NCI-H748 (cell line): ENCODE results near the gene PKD2L1.
"Not testable (repeated sequence)": the region's sequence is repeated elsewhere in the genome, so short reads cannot be mapped to it uniquely, and the experiment has no call there.

Experiments used
- DNase-seq: peaks from one replicate; lab custom pipeline; 2025; ENCODE audit not compliant: unreplicated experiment; lab: John Stamatoyannopoulos, UW

Gene PKD2L1

DNA sequence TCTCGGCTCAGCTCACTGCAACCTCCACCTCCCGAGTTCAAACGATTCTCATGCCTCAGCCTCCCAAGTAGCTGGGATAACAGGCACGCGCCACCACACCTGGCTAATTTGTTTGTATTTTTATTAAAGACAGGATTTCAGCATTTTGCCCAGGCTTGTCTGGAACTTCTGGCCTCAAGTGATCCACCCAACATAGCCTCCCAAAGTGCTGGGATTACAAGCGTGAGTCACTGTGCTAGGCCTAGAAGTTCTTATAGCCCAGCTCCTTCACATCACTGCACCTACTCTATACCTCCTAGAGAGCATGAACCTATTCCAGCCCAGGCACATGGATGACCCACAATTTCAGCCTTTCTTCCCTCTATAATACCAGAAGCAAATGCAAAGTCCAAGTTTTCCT lies 42.3 kb downstream of the PKD2L1 start:
- no peak for DNase-seq

DNA sequence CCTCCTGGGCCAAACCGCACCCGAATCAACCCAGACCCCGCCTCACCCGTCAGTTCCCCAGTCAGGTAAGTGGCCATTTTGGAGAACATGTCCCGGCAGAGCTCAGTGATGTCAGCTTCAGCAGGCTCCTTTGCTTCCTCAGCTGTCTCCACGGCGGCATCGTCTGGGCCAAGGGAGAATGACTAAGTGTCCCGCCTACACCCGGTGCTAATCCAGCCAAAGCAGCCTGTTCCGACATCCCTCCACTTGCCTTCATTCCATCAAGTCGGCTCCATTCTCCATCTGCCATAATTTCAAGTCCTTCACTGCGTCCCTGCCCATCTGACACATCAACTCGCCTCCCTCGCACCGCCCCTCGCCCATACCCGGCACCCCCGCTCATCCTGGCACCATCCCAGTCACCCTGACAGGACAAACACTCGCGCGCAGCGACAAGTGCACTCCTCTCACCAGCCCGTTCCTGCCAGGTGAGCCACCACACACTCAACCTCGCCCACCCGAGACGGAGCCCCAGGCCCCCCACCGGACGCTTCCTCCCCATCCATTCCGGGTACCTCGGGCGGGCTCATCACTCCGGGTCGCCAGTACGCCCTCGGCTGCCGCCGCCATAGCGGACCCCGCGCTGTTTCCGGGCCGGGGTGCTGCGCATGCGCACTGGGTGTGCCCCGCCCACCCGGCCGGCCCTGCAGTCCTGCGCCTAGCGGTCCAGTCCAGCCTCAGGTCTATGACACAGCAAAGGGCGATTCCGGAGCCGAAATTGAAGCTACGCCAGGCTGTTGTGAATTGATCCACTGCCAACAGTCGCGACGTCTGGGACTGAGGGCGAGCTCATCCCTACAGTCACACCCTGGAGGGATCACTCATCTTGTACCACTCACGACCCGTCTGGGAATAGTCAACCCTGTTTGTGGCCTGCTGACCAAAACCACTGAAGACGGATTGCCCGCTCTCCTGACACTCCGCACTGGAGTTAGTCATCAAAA lies 43.7 kb downstream of the PKD2L1 start, which contains the start of gene BLOC1S2:
TSS of gene BLOC1S2 (minus strand) at position 630 of the 983 bp plus-strand sequence. CDS start at position 609, 21 bp downstream.
- peak; percentile 71 for DNase-seq

DNA sequence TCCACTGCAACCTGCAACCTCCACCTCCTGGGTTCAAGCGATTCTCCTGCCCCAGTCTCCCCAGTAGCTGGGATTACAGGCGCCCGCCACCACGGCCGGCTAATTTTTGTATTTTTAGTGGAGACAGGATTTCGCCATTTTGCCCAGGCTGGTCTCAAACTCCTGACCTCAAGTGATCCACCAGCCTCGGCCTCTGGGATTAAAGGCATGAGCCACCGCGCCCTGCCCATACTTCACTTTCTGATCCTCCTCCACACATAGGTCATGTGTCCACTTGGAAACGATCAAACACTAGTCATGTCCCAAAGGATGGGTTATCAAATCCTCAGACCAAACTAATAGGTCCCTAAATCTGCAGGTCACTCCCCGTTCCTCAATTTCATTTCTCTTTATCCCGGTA lies 44.7 kb downstream of the PKD2L1 start:
- DNase-seq, result not testable (repeated sequence)

DNA sequence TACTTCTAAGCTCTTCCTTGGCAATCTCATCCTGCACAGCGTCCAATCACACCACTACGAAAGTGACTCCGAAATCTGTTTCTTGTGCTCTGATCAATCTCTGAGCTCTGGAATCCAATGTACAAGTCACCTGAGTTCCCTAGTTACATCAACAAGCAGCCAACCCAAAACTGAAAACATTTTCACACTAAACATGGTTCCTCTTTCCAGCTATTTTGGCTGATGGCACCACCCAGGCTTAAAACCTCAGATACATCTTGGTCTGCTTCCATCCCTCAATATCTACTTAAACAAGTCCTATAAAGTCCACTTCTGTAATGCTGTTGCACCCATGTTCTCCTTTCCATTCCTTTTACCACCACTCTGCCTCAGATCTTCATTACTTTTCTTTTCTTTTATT lies 47.1 kb downstream of the PKD2L1 start:
- no peak for DNase-seq

DNA sequence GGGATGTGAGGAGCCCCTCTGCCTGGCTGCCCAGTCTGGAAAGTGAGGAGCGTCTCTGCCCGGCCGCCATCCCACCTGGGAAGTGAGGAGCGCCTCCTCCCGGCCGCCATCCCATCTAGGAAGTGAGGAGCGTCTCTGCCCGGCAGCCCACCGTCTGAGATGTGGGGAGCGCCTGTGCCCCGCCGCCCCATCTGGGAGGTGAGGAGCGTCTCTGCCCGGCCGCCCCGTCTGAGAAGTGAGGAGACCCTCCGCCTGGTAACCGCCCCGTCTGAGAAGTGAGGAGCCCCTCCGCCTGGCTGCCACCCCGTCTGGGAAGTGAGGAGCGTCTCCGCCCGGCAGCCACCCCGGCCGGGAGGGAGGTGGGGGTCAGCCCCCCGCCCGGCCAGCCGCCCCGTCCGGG lies 53.1 kb downstream of the PKD2L1 start:
- DNase-seq, result not testable (repeated sequence)

DNA sequence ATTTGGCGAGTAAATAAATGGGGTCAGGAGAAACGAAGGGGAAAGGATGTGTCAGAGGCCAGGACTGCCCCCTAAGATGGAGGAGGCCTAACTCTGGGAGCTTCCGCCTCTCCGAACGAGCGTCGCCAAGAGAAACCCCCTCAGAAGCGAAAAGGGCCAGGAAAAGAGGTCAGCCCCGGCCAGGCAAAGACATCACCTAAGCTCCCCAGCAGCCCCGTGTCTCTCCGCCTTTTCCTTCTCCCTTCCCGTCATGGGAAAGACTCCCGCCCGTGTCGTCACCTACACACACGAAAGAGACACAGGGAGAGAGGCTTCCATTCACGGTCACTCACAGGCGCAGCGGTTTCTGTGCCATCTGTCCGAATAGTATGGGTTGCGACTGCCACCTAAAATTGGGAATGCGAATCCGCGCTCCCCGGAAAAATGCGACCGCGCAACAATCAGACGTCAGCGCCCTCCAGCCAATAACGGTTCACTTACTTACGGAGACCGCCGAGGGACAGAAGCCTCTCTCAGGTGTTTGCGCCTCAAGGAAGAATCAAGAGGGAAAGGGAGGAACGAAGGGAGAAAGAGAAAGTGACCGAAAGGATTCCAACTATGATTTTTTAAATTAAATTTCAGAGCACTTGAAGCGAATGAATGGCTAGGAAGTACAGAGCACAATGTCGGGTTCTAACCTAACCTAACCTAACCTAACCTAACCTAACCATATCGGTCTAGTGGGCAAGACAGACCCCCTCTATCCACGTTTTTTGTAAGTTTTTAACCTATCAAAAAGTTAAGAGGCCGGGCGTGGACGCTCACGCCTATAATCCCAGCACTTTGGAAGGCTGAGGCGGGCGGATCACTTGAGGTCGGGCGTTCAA lies 62.6 kb downstream of the PKD2L1 start, which contains the start of gene CWF19L1:
TSS of gene CWF19L1 (minus strand) at position 400 of the 866 bp plus-strand sequence. CDS start at position 355, 45 bp downstream.
- DNase-seq, result peak; percentile 83

DNA sequence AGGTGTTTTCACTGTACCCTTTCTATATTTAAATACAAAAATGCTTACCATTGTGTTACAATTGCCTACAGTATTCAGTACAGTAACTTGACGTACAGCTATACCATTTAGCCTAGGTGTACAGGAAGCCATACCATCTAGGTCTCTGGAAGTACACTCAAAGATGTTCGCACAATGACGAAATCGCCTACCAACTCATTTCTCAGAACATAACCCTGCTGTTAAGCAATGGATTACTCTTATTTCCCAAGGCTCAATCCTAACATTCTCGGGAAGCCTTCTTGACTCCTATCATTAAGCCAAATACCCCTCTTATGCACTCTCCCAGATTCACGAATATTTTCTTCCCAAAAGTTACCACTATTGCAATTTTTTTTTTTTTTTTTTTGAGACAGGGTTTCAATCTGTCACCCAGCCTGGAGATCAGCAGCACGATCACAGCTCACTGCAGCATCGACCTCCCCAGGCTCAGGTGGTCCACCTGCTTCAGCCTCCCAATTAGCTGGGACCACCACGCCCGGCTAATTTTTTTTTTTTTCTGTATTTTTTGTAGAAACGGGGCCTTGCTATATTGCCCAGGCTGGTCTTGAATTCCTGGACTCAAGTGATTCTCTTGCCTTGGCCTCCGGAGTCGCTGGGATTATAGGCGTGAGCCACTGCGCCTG lies 64.1 kb downstream of the PKD2L1 start:
- DNase-seq, result no peak

DNA sequence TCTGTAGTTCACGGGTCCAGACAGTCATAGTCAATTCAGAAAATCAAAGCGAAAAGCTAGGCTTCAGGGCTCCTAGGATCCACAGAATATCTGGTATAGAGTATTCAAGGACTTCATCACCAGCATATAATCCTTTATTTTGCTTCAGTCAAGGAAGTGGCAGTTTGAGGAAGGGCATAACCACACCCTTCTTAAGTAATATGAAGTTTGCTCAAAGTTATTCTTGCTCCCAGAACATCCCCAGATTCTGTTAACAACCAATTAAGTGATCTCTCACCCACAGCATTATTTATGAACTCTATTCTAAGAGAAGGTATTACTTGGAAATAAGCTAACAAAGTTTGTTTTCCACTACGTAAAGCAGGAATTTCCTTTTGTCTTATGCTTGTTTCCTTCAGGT lies 75.8 kb downstream of the PKD2L1 start:
- no peak for DNase-seq

DNA sequence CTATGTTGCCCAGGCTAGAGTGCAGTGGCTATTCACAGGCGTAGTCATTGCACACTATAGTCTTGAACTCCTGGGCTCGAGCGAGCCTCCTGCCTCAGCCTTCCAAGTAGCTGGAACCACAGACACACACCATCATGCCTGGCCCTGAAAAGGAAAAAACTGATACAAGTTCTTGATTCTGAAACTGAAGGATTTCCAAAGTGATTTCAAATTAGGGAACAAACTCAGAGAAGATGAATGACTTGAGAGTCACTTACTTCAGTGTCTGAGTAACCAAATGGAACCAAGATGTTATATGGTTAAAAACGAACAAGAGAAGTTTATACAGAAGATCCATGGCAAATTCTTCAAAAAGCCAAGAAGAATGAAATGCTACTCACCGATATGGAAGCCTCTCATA lies 77.0 kb downstream of the PKD2L1 start:
- no peak for DNase-seq

DNA sequence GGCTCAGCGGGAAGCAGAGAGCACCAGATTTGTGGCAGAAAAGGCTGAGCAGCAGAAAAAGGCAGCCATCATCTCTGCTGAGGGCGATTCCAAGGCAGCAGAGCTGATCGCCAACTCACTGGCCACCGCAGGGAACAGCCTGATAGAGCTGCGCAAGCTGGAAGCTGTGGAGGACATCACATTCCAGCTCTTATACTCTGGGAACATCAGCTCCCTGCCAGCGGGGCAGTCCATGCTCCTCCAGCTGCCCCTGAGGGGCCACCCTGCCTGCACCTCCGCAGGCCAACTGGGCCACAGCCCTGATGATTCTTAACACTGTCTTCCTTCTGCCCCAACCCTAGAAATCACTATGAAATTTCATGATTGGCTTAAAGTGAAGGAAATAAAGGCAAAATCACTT lies 81.2 kb downstream of the PKD2L1 start:
- no peak for DNase-seq

DNA sequence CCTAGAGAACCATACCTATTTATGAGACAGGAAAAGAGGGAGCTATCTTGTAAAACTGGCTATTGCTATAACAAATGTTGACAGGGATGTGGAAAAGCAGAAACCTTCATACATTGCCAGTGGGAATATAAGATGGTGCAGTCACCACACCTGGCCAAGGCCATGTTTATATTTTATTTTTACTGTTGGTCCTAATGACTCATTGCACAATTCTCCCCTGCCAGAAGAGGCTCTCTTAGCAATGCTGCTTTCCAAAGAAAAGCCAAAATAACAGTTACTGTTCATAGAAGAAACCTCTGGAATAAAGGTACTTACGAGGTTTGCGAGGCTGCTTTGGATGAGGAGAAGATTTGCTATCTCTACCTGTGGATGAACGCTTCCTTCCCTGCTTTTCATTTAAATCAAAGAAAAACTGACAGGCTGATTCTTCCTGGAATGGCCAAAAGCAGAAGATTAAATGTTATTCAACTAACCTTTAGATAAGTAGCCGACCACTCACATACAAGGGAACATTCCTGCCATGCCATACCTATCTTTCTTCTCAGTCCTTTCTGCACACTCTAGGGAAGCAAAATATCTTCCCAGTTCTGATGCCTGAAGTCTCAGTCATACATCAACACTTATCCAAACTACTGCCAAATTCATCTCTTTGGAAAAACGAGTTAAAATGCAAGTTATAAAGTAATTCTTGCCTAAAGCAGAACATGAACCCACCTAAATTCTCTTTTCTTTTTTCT lies 84.4 kb downstream of the PKD2L1 start:
- no peak for DNase-seq

DNA sequence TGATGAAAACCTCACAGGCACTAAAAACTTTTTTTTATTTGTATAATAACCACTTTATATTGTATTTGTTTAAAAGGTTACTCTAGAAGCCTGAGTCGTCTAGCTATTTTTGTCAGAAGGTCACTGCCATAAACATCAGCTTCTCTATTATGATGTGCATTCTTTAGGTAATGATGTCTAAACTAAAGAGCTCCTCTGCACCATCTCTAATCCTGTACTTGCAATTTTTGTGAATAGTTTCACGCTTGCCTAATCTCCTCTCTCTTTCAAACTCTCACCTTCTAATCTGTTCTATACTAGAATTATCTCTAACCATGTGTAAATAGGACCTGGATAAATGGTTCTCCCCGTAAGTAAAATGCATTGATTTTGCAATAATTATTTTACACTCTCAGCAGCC lies 90.2 kb downstream of the PKD2L1 start:
- DNase-seq, result no peak

DNA sequence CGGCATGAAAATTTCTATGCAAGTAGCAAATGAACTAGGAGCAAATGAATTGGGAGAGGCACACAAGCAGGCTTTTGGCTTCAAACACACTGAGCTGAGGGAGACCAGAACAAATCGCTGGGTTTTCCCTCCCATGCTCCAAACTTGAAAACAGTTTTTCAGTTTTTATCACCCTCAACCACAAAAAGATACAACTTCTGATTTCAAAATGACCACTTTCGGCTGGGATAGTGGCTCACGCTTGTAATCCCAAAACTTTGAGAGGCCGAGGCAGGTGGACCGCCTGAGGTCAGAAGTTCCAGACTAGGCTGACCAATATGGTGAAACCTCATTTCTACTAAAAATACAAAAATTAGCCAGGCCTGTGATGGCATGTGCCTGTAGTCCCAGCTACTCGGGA lies 91.6 kb downstream of the PKD2L1 start:
- no peak for DNase-seq
